Non-pigmented ciliary epithelial cell (primary cell): ENCODE measurements around the gene ADGRB2.

Experiments used
- DNase-seq: peaks from one replicate; pipeline ENCODE4 v3.0.0-alpha.2; 2010; ENCODE audit warnings: low read depth

The ADGRB2 gene, protein sequence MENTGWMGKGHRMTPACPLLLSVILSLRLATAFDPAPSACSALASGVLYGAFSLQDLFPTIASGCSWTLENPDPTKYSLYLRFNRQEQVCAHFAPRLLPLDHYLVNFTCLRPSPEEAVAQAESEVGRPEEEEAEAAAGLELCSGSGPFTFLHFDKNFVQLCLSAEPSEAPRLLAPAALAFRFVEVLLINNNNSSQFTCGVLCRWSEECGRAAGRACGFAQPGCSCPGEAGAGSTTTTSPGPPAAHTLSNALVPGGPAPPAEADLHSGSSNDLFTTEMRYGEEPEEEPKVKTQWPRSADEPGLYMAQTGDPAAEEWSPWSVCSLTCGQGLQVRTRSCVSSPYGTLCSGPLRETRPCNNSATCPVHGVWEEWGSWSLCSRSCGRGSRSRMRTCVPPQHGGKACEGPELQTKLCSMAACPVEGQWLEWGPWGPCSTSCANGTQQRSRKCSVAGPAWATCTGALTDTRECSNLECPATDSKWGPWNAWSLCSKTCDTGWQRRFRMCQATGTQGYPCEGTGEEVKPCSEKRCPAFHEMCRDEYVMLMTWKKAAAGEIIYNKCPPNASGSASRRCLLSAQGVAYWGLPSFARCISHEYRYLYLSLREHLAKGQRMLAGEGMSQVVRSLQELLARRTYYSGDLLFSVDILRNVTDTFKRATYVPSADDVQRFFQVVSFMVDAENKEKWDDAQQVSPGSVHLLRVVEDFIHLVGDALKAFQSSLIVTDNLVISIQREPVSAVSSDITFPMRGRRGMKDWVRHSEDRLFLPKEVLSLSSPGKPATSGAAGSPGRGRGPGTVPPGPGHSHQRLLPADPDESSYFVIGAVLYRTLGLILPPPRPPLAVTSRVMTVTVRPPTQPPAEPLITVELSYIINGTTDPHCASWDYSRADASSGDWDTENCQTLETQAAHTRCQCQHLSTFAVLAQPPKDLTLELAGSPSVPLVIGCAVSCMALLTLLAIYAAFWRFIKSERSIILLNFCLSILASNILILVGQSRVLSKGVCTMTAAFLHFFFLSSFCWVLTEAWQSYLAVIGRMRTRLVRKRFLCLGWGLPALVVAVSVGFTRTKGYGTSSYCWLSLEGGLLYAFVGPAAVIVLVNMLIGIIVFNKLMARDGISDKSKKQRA (N-terminal part only)

GRCh38 chr1:31764312-31765040 lies at the start of gene ADGRB2:
Gene ADGRB2 (minus strand): TSS chr1:31764340. CDS start chr1:31757221, 7,119 bp downstream.
- DNase-seq, result no peak

DNA sequence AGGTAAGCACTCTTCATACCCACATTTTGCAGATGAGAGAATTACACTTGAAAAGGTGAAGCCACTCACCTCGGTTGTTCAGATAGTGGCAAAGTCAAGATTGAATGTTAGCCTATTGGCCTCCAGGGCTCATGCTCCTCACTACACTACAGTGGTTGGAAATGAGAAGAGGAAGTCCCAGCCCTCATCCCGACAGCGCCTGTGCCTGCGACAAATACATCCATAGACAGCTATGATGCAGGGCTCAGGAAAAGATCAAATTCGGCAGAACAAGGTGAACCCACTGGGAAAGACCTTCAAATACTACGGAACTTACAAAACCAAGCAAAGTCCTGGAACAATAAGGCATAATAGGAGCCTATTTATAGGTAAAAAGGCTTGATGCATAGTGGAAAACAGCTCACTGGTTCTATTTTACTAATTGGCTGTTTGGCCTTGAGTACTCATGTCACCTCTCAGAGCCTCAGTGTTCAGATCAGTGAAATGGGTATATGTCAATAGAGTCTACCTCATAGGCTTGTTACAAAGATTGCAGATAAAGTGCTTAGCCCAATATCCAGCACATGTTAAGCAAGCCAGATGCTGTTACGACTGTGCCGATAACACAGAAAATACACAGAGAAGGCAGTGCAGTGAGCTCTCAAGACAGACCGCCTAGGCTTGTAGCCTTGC lies 48.2 kb upstream of the ADGRB2 start:
- no peak for DNase-seq

DNA sequence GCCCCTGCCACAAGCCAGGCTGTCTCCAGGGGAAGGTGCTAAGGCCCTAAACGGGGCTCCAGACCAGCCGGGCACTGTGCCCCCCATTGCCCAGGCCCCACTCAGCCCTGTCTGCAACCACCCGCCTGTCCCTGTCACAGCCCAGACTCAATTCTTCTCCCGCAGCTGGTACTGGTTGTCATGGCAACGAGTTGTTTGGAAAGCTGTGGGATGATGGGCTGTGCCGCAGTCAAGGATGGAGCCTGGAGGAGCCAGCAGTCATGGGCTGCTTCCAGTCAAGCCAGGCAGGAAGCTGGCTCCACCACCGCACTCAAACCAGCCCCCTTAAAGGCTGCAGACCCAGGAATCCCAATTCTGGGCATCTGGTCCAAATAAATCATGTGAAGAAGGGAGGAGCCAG lies 47.5 kb upstream of the ADGRB2 start:
- DNase-seq, result no peak

- no peak for DNase-seq
Measured at GRCh38 chr1:31809698-31810097, 45.6 kb upstream of the ADGRB2 start.

GRCh38 chr1:31807273-31808048 lies 43.3 kb upstream of the ADGRB2 start:
- DNase-seq, result no peak

- DNase-seq, result no peak
Measured at GRCh38 chr1:31805318-31805717, 41.2 kb upstream of the ADGRB2 start.

DNA sequence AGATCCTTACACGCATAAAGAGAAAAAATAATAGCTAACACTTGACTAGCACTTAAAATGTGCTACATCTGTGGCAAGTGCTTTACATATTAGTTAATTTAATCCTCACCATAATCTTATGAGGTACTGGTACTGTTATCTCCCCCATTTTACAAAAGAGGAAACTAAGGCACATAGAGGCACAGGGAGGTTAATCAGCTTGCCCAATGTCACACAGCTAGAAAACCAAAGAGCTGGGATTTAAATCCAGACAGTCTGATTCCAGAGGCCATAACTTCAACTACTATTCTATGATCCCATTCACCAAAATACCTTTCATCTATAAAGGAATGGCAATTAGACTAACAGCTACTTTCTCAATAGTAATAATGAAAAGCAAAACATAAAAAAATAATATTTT lies 40.0 kb upstream of the ADGRB2 start:
- DNase-seq, result no peak

DNA sequence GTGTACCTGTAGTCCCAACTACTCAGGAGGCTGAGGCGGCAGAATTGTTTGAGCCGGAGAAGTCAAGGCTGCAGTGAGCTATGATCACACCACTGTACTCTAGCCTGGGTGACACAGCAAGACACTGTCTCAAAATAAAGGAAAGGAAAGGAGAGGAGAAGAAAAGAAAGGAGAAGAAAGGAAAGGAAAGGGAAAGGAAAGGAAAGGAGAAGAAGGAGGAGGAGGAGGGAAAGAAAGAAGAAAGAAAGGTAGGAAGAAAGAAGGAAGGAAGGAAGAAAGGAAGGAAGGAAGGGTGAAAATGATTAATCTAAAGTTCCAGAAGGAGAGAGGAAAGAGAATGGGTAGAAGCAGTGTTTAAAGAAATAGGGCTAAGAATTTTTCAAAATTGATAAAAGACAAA lies 39.5 kb upstream of the ADGRB2 start:
- DNase-seq, result no peak

GRCh38 chr1:31802190-31803150 lies 38.3 kb upstream of the ADGRB2 start:
- no peak for DNase-seq

GRCh38 chr1:31801458-31801857 lies 37.3 kb upstream of the ADGRB2 start:
- no peak for DNase-seq

GRCh38 chr1:31800674-31800967 lies 36.5 kb upstream of the ADGRB2 start:
- DNase-seq, result no peak

DNA sequence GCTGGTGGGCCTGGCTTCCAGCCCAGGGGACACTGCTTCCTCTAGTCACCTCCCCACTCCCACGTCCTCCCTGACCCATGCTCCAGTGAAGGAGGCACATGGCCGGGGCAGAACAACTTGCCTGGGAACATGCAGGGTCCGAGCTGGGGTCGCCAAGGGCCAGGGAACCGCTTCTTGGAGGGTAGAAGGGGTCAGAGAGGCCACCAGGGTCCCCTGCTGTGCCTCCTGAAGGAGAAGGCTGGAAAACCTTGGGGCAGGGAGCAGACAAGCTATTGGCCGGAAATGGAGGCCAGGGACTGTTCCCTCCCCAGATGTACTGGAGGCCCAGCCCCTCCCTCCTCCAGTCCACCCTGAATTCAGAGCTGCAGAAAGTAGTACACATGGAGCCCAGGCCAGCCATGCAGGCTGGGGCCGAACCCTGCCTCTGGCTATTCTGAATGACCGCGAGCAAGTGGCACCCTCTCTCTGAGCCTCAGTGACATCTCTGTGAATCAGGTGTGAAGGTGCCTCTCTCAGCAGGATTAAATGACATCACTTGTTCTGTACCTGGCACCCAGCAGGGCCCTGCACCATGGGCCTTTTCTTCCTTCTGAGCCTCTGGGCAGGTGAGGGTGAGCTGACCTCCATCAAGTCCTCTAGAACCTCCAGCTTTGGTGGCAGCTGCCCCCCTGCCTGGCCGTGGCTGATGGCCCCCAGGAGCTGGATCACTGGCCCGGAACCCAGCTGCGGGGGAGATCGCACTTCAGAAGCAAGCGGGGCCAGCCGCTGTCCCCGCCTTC lies 35.9 kb upstream of the ADGRB2 start:
- DNase-seq, result no peak

DNA sequence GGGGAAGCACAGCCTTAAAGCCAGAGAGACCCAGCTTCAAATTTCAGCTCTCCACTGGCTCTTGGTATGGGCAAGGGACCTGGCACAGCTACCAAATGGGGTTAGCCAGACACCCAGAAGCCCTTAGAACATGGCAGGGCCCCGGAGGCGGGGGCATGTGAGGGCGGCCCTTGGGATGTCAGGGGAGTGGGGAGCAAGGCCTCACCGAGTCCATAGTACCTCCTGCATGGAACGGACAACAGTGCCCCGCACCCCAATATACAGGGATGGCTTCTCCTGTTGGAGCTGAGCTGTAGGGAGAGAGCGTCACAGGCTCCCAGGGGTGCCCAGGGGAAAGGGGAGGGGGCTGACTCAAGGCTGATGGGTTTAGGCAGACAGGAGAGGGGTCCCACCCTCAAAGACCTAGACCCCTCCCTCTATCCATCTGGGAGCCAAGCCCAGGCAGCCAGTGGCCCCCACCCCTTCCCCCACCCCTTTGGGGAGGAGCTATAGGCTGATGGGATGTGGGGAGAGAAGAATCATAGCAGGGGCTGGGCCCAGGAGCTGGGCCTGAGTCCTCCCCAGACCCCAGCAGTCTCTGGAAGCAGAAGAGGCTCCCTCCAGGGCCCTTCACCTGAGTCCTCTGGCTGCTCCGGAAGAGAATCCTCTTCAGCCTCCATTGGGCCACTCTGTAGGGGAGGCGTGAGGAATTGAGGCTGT lies 35.2 kb upstream of the ADGRB2 start:
- DNase-seq, result no peak

DNA sequence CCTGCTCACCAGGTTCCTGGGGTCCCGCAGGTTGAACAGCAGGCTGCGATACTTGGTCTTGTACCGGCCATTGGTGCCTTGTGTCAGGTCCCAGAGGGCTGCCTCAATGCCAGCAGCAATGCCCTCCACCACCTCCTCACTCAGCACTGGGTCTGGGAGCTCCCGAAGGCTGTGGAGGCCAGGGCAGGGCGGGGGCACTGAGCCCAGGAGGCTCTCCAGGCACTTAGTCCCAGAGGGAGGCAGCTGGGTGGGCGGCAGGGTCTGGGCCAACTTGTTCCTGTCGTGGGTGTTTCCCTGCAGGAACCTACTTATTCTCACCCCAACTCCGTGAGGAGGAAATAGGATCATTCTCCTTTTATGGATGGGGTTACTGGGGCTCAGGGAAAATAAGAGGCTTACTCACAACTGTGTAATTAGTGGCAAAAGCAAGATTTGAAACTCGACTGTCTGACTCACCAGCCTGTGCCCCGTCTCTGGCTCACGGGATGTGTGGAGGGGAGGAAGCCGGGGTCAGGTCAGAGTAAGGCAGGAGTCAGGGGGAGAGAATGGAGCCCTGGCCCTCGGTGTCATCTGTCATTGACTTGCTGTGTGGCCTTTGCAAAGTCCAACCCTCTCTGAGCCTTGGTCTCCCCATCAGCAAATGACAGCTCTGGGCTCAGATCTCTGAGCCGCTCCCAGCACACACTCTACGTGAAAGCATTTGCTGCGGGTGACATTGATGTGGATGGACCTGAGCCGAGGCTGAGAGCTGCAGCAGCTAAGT lies 34.5 kb upstream of the ADGRB2 start:
- peak; percentile 54 for DNase-seq

GRCh38 chr1:31798086-31798432 lies 33.9 kb upstream of the ADGRB2 start:
- no peak for DNase-seq

DNA sequence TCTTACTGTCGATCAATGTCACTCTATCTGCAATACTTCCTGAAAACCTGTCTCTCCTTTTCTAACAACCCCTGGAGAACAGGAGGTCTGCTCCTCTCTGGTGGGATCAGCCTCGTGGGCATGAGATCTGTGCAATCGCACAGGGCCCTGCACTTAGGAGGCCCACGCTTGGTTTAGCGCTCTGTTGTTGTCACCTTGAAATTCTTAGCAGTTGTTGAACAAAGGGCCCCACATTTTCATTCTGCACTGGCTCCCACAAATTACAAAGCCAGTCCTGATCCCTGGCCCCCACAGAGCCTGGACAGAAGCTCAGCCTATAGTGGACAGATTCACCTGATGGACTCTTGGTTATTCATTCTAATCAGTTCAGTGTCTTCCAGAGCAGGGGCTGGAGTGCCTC lies 33.1 kb upstream of the ADGRB2 start:
- no peak for DNase-seq

- DNase-seq, result no peak
Measured at GRCh38 chr1:31796707-31797106, 32.6 kb upstream of the ADGRB2 start.
